Naive thymus-derived CD8-positive, alpha-beta T cell (primary cell): ENCODE data around the gene ATXN3. TPM values are rescaled to one million over a fixed set of nuclear protein-coding genes. Genes with fewer than 3 reads are reported as not detected.

Experiments
- ATAC-seq, 2 donors: fragments of 150-1000 bp; cut with Tn5 transposase in 1 of 2; sonication (Bioruptor Pico), chemical (Tn5 transposase) in 1 of 2; 1 replicate in 1 of 2; 2 replicates in 1 of 2; pipeline ENCODE4 v1.10.0; 2021; ENCODE audit warnings: mild to moderate bottlenecking in 2 of 2, moderate library complexity in 2 of 2
- POLR2A ChIA-PET: fragments of 350-600 bp; sonication (Branson Sonifier 250); formaldehyde crosslinking; loops from one replicate; lab custom pipeline; 2021; ENCODE audit warnings: antibody characterized with exemption; lab: Charles Lee
- DNase-seq, 10 donors: peaks; one replicate each; pipeline versions ENCODE4 v3.0.0 to v3.0.0-alpha.2; 2020 to 2022
- H3K27ac Mint-ChIP-seq, 10 donors: one replicate each; pipeline ENCODE4 v1.8.0; 2020 to 2022; ENCODE audit warnings: mild to moderate bottlenecking in 10 of 10, mixed read lengths in 10 of 10, moderate library complexity in 4 of 10, inconsistent platforms in 1 of 10
- H3K27me3 Mint-ChIP-seq, 5 donors: one replicate each; pipeline ENCODE4 v1.8.0; 2021 to 2022; ENCODE audit warnings: mixed read lengths in 5 of 5
- H3K36me3 Mint-ChIP-seq, 3 donors: one replicate each; pipeline ENCODE4 v1.8.0; 2020 to 2022; ENCODE audit warnings: mixed read lengths in 3 of 3, mild to moderate bottlenecking in 2 of 3, inconsistent platforms in 1 of 3
- H3K4me1 Mint-ChIP-seq, 4 donors: one replicate each; pipeline ENCODE4 v1.8.0; 2021 to 2022; ENCODE audit warnings: mixed read lengths in 4 of 4
- H3K4me3 Mint-ChIP-seq, 10 donors: one replicate each; pipeline ENCODE4 v1.8.0; 2020 to 2022; ENCODE audit warnings: mild to moderate bottlenecking in 10 of 10, mixed read lengths in 10 of 10, moderate library complexity in 6 of 10, inconsistent platforms in 1 of 10
- H3K9me3 Mint-ChIP-seq, 9 donors: one replicate each; pipeline ENCODE4 v1.8.0; 2020 to 2022; ENCODE audit warnings: mixed read lengths in 9 of 9, mild to moderate bottlenecking in 3 of 9, inconsistent platforms in 1 of 9, moderate library complexity in 1 of 9
- polyA plus RNA-seq, 3 donors: library from polyadenylated mRNA; unstranded; fragments of 300-500 nt; fragmentation: Illumina TruSeq; gene quantifications; one replicate each; pipeline ENCODE4 v1.2.3, GENCODE V29; 2021
- total RNA-seq, 8 experiments: library from RNA in 2 of 8; stranded (reverse) in 2 of 8; gene quantifications; one replicate each; pipeline ENCODE4 v1.2.3 and lab custom pipeline; 2021 to 2026

The ATXN3 gene
- total and polyA plus RNA-seq, 5 experiments from 2014 or later, result 11.3 to 59.3 (median 15.5) TPM

DNA sequence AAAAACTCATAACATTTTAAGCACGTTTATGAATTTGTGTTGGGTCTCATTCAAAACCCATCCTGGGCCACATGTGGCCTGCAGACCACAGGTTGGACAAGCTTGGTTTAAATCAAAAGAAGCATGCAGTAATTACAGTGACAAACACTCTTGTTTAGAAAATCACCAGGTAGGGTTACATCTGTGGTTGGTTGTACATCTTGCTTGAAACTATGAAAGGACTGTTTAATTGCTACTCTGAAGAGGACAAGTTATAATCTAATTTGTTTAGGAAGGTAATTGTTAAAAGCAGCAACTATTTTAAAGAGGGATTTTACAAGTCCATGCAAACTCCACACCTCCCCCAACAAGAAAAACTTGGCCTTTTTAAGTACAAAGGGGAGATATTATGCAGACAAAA lies 70.5 kb downstream of the ATXN3 start:
- Mint-ChIP-seq H3K9me3 (no peaks in the 10 kb centered on the region), H3K36me3 (peaks cover 0 to 21% (median 6%) of the 10 kb centered on the region in 3 donors), H3K27me3 (no peaks in the 10 kb centered on the region), H3K4me3 (peak overlapping the region in 3 of 10 donors; percentile 4 to 30 (median 20)), H3K27ac (peak overlapping the region in 3 of 10 donors; percentile 2 to 21 (median 10)), H3K4me1 (peaks cover 26 to 62% (median 52%) of the 10 kb centered on the region in 4 donors)
- POLR2A ChIA-PET, result interaction anchor here (0.6 kb wide), 1 partner anchor 725 kb away, joined by 3 read pairs; no protein-coding TSS in a partner anchor
- DNase-seq (no peak), ATAC-seq (no peak)

DNA sequence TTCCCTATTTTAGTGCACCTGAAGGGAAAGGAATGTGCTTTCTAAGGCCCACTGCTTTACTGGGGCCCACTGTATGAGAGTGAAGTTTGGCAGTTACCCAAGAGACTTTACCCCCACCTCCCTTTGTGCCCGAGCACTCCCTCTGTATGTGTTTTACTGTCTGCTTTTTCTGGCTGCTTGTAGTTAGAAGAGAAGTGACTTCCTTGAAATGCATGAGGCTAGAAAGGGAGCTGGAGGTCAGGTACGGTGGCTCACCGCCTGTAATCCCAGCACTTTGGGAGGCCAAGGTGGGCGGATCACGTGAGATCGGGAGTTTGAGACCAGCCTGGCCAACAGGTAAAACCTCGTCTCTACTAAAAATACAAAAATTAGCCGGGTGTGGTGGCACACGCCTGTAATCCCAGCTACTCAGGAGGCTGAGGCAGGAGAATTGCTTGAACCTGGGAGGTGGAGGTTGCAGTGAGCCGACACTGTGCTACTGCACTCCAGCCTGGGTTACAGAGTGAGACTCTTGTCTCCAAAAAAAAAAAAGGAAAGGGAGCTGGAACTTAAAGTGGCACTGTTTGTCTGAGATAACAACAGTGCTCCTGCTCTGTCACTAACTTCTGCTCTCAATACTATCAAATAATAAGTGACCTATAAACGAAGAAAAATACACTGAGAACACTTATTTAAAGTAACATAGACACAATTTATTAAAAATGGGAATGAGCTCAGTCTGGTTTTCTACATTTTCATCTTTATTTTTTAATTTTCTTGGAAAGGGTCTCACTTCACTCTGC lies 72.3 kb downstream of the ATXN3 start:
- peaks cover 0 to 31% (median 8%) of the 10 kb centered on the region in 3 donors for H3K36me3 Mint-ChIP-seq
- DNase-seq (no peak), ATAC-seq (no peak)
- H3K27ac Mint-ChIP-seq, result peak overlapping the region; percentile 36 to 88 (median 74)
- H3K9me3 Mint-ChIP-seq, result no peaks in the 10 kb centered on the region
- H3K27me3 Mint-ChIP-seq, result no peaks in the 10 kb centered on the region
- H3K4me1 Mint-ChIP-seq, result peaks cover 22 to 56% (median 48%) of the 10 kb centered on the region in 4 donors
- POLR2A ChIA-PET, result interaction anchor here (0.8 kb wide), 1 partner anchor 72 kb away, joined by 3 read pairs; the partner anchor contains the start of gene ATXN3
- peak overlapping the region in 6 of 10 donors; percentile 2 to 57 (median 30) for H3K4me3 Mint-ChIP-seq

DNA sequence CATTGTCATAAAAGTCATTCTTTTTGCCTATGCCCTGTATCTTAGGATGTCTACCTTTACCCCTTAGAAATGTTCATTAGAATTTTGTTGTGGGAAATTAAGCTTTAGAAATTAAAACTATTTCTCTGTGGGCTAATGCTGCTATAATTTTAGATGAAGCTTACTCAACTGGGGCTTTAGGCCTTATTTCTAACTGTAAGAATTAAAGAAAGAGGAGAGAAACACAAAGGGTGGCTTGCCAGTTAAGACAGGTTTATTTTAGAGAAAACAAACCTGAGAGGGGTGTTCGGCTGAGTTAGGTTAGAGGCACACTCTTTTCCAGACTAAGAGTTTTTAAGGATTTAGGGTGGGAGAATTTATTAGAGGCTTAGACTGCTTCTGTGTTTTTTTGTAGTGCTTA lies 72.9 kb downstream of the ATXN3 start:
- Mint-ChIP-seq H3K9me3 (no peaks in the 10 kb centered on the region), H3K36me3 (peaks cover 0 to 36% (median 10%) of the 10 kb centered on the region in 3 donors), H3K27me3 (no peaks in the 10 kb centered on the region), H3K27ac (peak overlapping the region; percentile 36 to 88 (median 74)), H3K4me1 (peaks cover 19 to 51% (median 43%) of the 10 kb centered on the region in 4 donors), H3K4me3 (peak overlapping the region in 5 of 10 donors; percentile 1 to 52 (median 2))
- ATAC-seq (no peak), DNase-seq (no peak)
- POLR2A ChIA-PET, result interaction anchor here (0.7 kb wide), 1 partner anchor 30 kb away, joined by 7 read pairs; no protein-coding TSS in a partner anchor

DNA sequence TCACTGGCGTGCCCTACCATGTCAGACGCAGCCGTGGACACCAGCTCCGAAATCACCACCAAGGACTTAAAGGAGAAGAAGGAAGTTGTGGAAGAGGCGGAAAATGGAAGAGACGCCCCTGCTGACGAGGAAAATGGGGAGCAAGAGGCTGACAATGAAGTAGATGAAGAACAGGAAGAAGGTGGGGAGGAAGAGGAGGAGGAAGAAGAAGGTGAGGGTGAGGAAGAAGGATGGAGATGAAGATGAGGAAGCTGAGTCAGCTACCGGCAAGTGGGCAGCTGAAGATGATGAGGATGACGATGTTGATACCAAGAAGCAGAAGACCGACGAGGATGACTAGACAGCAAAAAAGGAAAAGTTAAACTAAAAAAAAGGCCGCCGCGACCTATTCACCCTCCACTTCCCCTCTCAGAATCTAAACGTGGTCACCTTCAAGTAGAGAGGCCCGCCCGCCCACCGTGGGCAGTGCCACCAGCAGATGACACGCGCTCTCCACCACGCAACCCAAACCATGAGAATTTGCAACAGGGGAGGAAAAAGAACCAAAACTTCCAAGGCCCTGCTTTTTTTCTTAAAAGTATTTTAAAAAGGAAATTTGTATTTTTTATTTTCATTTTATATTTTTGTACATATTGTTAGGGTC lies 79.7 kb downstream of the ATXN3 start:
- Mint-ChIP-seq H3K9me3 (no peaks in the 10 kb centered on the region), H3K36me3 (peaks cover 0 to 73% (median 13%) of the 10 kb centered on the region in 3 donors), H3K4me3 (peak overlapping the region in 1 of 10 donors; percentile 30), H3K27me3 (no peaks in the 10 kb centered on the region), H3K4me1 (peaks cover 8 to 19% (median 15%) of the 10 kb centered on the region in 4 donors), H3K27ac (peak overlapping the region in 3 of 10 donors; percentile 19 to 85 (median 21))
- POLR2A ChIA-PET, result no interaction called here
- DNase-seq (no peak), ATAC-seq (no peak)

DNA sequence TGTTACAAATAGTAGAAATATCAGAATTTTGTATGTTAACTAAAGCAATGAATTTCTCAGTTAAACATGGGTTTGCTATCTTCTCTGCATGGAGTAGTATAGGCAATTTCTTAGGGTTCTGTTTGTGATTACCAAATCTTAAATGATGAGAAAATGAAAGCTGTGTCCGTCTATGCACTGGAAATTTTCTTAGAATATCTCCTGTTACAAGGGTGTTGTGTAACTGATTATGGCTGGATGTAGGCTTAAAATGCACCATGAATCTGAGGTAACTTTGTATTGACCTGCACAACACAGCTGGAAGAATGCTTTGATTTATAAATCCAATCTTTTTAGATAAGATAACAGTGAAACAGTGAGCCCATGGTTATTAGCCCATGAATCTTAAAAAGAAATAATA lies 84.3 kb downstream of the ATXN3 start:
- POLR2A ChIA-PET, result no interaction called here
- Mint-ChIP-seq H3K9me3 (no peaks in the 10 kb centered on the region), H3K27ac (peak overlapping the region in 1 of 10 donors; percentile 35)

DNA sequence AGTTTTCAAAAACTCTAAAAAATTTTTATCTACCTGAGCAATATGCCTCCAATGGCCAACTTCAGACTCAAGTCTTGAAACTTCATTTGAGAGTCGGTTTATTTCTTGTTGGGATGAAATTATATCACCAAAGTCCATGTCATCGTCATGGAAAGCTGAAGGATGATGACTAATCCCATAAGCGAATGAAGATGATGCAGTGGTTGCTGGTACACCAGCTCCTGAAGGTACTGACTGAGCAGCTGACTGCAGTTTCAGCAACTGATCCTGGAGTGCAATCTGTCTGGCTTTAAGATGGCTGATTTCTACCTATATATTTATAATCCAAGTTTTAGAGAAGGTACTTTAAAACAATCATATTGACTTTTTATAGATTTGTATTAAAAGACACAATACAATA lies 84.9 kb downstream of the ATXN3 start:
- DNase-seq (no peak), ATAC-seq (no peak)
- no peak overlapping the region for H3K27ac Mint-ChIP-seq
- no peak overlapping the region for H3K4me3 Mint-ChIP-seq
- no peaks in the 10 kb centered on the region for H3K27me3 Mint-ChIP-seq
- H3K36me3 Mint-ChIP-seq, result peaks cover 0 to 71% (median 6%) of the 10 kb centered on the region in 3 donors
- peaks cover 0 to 19% (median 4%) of the 10 kb centered on the region in 4 donors for H3K4me1 Mint-ChIP-seq
- no peaks in the 10 kb centered on the region for H3K9me3 Mint-ChIP-seq
- POLR2A ChIA-PET, result no interaction called here

More for the DNA sequence above, 84.3 kb downstream of the ATXN3 start:
- Mint-ChIP-seq H3K36me3 (peaks cover 0 to 71% (median 7%) of the 10 kb centered on the region in 3 donors), H3K27me3 (no peaks in the 10 kb centered on the region), H3K4me3 (no peak overlapping the region), H3K4me1 (peaks cover 0 to 22% (median 5%) of the 10 kb centered on the region in 4 donors)
- ATAC-seq, result no peak
- no peak for DNase-seq

DNA sequence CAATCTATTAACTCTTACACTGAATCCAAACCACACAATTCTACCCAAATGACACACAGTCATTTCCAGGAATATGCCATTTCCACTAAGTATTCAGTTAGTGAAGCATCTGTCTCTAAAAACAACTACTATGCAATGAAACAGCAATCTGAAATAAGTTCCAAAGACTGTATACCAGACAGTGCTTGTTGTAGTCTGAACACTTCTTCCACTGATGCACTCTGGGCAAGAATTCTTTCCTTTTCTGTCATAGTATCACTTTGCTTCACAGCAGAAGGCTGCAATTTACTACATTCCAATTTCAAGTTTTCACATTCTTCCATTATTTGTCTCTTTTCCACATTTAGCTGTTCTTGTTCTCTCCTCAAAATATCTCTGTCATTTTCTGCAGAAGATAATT lies 92.3 kb downstream of the ATXN3 start:
- Mint-ChIP-seq H3K27ac (peak overlapping the region in 1 of 10 donors; percentile 10), H3K36me3 (peaks cover 5 to 84% (median 13%) of the 10 kb centered on the region in 3 donors), H3K4me1 (peaks cover 4 to 8% (median 5%) of the 10 kb centered on the region in 4 donors), H3K4me3 (no peak overlapping the region), H3K9me3 (no peaks in the 10 kb centered on the region), H3K27me3 (no peaks in the 10 kb centered on the region)
- DNase-seq, result no peak
- POLR2A ChIA-PET, result no interaction called here
- no peak for ATAC-seq

DNA sequence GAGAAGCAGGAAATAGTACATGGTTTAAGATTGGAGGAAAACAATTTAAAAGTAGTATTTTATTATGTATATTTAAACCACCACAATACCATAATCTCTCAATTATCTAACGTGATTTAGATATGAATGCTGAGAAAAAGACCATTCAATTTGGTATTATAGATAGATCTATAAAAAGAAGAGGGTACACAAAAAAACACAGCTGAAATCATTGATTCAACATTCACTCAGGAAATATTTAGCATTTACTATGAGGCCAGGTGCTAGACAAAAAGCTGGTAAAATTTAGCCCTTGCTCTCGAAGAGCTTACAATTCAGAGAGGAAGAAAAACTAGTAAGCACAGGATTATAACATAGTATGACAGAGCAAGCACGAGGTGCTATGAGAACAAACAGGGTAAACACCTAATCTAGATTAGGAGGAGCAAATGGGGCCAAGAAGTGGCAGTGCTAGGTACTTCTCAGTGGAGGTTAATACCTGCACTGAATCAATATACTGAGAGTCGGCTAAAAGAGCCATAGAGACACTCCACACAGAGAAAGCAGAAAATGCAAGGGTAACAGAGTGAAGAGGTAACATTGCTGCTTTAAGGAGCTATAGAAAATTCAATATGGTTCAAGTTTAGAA lies 94.1 kb downstream of the ATXN3 start:
- H3K36me3 Mint-ChIP-seq, result peaks cover 9 to 89% (median 21%) of the 10 kb centered on the region in 3 donors
- H3K27ac Mint-ChIP-seq, result peak overlapping the region in 5 of 10 donors; percentile 10 to 83 (median 41)
- no peaks in the 10 kb centered on the region for H3K9me3 Mint-ChIP-seq
- H3K27me3 Mint-ChIP-seq, result no peaks in the 10 kb centered on the region
- peaks cover 4 to 9% (median 5%) of the 10 kb centered on the region in 4 donors for H3K4me1 Mint-ChIP-seq
- H3K4me3 Mint-ChIP-seq, result no peak overlapping the region
- no peak for ATAC-seq
- DNase-seq, result no peak
- POLR2A ChIA-PET, result interaction anchor here (1.8 kb wide), 1 partner anchor 27 kb away, joined by 4 read pairs; the partner anchor contains the start of gene TRIP11

DNA sequence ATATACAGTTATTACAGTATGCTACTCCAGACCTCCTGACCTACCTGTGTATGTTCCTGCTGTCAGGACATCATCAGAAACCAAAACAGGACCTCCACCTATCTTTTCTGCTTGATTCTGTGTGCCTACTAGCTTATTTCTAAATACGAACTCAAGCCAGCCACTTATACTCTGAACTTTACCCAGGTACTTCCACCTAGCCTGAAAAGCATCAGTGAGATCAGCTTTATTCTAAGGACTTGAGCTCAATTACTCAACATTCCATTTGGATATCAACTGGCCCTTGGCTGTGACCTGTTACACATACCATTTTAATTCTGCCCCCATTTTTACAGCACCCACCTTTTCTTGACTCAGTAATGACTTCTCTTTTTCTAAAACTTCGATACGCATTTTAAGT lies 95.7 kb downstream of the ATXN3 start:
- POLR2A ChIA-PET, result interaction anchor here (0.8 to 1.3 kb wide), 2 partner anchors 13 to 225 kb away, joined by 3 to 14 read pairs; no protein-coding TSS in a partner anchor
- ATAC-seq (no peak), DNase-seq (no peak)
- Mint-ChIP-seq H3K36me3 (peaks cover 9 to 85% (median 22%) of the 10 kb centered on the region in 3 donors), H3K4me1 (peaks cover 8 to 13% (median 11%) of the 10 kb centered on the region in 4 donors), H3K27ac (peak overlapping the region in 2 of 10 donors; percentile 24 to 41), H3K9me3 (no peaks in the 10 kb centered on the region), H3K27me3 (no peaks in the 10 kb centered on the region), H3K4me3 (no peak overlapping the region)

DNA sequence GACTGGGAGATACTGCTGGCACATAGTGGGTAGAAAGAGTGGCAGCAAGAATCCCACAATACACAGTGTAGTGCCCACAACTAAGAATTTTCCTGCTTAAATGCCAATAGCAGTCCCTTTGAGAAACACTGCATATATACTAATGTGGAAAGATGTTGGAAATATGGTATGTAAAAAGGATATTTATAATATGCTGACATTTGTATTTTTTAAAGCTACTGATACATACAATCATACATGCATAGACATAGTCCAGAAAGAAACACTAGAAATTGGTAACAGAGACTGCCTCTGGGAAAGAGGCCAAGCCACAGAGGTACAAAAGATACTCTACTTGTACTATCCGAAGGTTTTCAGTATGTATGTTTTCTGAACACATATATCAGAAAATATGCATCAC lies 96.8 kb downstream of the ATXN3 start:
- Mint-ChIP-seq H3K27ac (no peak overlapping the region), H3K4me3 (no peak overlapping the region), H3K9me3 (no peaks in the 10 kb centered on the region), H3K36me3 (peaks cover 9 to 76% (median 22%) of the 10 kb centered on the region in 3 donors), H3K4me1 (peaks cover 17 to 23% (median 21%) of the 10 kb centered on the region in 4 donors), H3K27me3 (no peaks in the 10 kb centered on the region)
- POLR2A ChIA-PET, result no interaction called here
- ATAC-seq, result no peak
- no peak for DNase-seq
